Germinal center (tissue), 1 donor: ENCODE results near the gene SH3YL1.

Experiments used
- DNase-seq: peaks from one replicate; pipeline ENCODE4 v3.0.0; 2012; ENCODE audit warnings: mixed read lengths, low spot score

SH3YL1 gene

GRCh38 chr2:223451-223850 lies 40.4 kb downstream of the SH3YL1 start:
- DNase-seq: no peak

GRCh38 chr2:216068-216467 lies 47.8 kb downstream of the SH3YL1 start:
- DNase-seq: no peak

- DNase-seq: no peak
Measured at GRCh38 chr2:213932-214693, 49.7 kb downstream of the SH3YL1 start.

- DNase-seq: no peak
Measured at GRCh38 chr2:211486-212184, 52.2 kb downstream of the SH3YL1 start.

- DNase-seq: no peak
Measured at GRCh38 chr2:210660-211059, 53.2 kb downstream of the SH3YL1 start.

- no peak for DNase-seq
Measured at GRCh38 chr2:209470-209869, 54.4 kb downstream of the SH3YL1 start.

GRCh38 chr2:208335-208734 lies 55.5 kb downstream of the SH3YL1 start:
- DNase-seq: no peak

GRCh38 chr2:203984-204383 lies 59.8 kb downstream of the SH3YL1 start:
- no peak for DNase-seq

- DNase-seq: no peak
Measured at GRCh38 chr2:203401-203800, 60.4 kb downstream of the SH3YL1 start.

- no peak for DNase-seq
Measured at GRCh38 chr2:202945-203344, 60.9 kb downstream of the SH3YL1 start.

- DNase-seq: no peak
Measured at GRCh38 chr2:201648-202433, 62.0 kb downstream of the SH3YL1 start.

- no peak for DNase-seq
Measured at GRCh38 chr2:199041-199966, 64.5 kb downstream of the SH3YL1 start.

- DNase-seq: no peak
Measured at GRCh38 chr2:196406-196805, 67.4 kb downstream of the SH3YL1 start.

- DNase-seq: no peak
Measured at GRCh38 chr2:195932-196331, 67.9 kb downstream of the SH3YL1 start.

- DNase-seq: no peak
Measured at GRCh38 chr2:193141-193671, 70.6 kb downstream of the SH3YL1 start.

- DNase-seq: no peak
Measured at GRCh38 chr2:191311-192190, 72.3 kb downstream of the SH3YL1 start.

- DNase-seq: no peak
Measured at GRCh38 chr2:187825-188224, 76.0 kb downstream of the SH3YL1 start.

- no peak for DNase-seq
Measured at GRCh38 chr2:185221-185620, 78.6 kb downstream of the SH3YL1 start.

- DNase-seq: no peak
Measured at GRCh38 chr2:184695-185094, 79.1 kb downstream of the SH3YL1 start.

- DNase-seq: no peak
Measured at GRCh38 chr2:182509-183122, 81.2 kb downstream of the SH3YL1 start.
